Naive thymus-derived CD4-positive, alpha-beta T cell (primary cell): ENCODE data around the gene CLDND1. TPM values are rescaled to one million over a fixed set of nuclear protein-coding genes. Genes with fewer than 3 reads are reported as not detected.

Source experiments
- ATAC-seq: fragments of 150-1000 bp; cut with Tn5 transposase; 2 replicates; pipeline ENCODE4 v1.10.0; 2021; ENCODE audit warnings: mild to moderate bottlenecking, moderate library complexity
- CTCF ChIA-PET: fragments of 350-600 bp; sonication (Branson Sonifier 250); formaldehyde crosslinking; loops from one replicate; lab custom pipeline; 2021; ENCODE audit warnings: antibody characterized with exemption; lab: Charles Lee
- POLR2A ChIA-PET: fragments of 350-600 bp; sonication (Branson Sonifier 250); formaldehyde crosslinking; loops from one replicate; lab custom pipeline; 2021; ENCODE audit warnings: antibody characterized with exemption, inconsistent platforms; lab: Charles Lee
- DNase-seq, 9 donors: peaks; one replicate each; pipeline versions ENCODE4 v3.0.0 to v3.0.0-alpha.2; 2020 to 2022; ENCODE audit warnings: mixed read lengths in 1 of 9
- H3K27ac ChIP-seq: one replicate; pipeline ENCODE4 v1.7.0; 2013; ENCODE audit warnings: mild to moderate bottlenecking, low read depth, low read length, moderate library complexity
- H3K27me3 ChIP-seq, 2 donors: one replicate each; pipeline ENCODE4 v1.7.0; 2013; ENCODE audit warnings: low read length in 2 of 2, mild to moderate bottlenecking in 2 of 2, moderate library complexity in 2 of 2; ENCODE audit not compliant: control insufficient read depth in 2 of 2, insufficient read depth in 2 of 2
- H3K36me3 ChIP-seq, 3 experiments: 1 replicate in 2 of 3; 2 replicates in 1 of 3; pipeline ENCODE4 v1.7.0; 2013; ENCODE audit warnings: low read length in 3 of 3, mild to moderate bottlenecking in 3 of 3, moderate library complexity in 1 of 3; ENCODE audit not compliant: insufficient read depth in 3 of 3, control insufficient read depth in 2 of 3
- H3K4me1 ChIP-seq, 2 donors: one replicate each; pipeline ENCODE4 v1.7.0; 2013; ENCODE audit warnings: low read length in 2 of 2, mild to moderate bottlenecking in 2 of 2, moderate library complexity in 1 of 2; ENCODE audit not compliant: control insufficient read depth in 2 of 2, insufficient read depth in 2 of 2
- H3K4me3 ChIP-seq: 2 replicates; pipeline ENCODE4 v1.7.0; 2013; ENCODE audit warnings: mild to moderate bottlenecking, low read length
- H3K9me3 ChIP-seq, 3 experiments: 1 replicate in 2 of 3; 2 replicates in 1 of 3; pipeline ENCODE4 v1.7.0; 2013; ENCODE audit warnings: low read length in 3 of 3; ENCODE audit not compliant: control insufficient read depth in 2 of 3
- H3K27ac Mint-ChIP-seq, 9 donors: one replicate each; pipeline ENCODE4 v1.8.0; 2020 to 2022; ENCODE audit warnings: mixed read lengths in 9 of 9, mild to moderate bottlenecking in 8 of 9, moderate library complexity in 5 of 9, inconsistent platforms in 2 of 9
- H3K27me3 Mint-ChIP-seq, 5 donors: one replicate each; pipeline ENCODE4 v1.8.0; 2021 to 2022; ENCODE audit warnings: mixed read lengths in 5 of 5, mild to moderate bottlenecking in 1 of 5
- H3K36me3 Mint-ChIP-seq, 5 donors: one replicate each; pipeline ENCODE4 v1.8.0; 2020 to 2022; ENCODE audit warnings: mixed read lengths in 5 of 5, mild to moderate bottlenecking in 3 of 5, inconsistent platforms in 1 of 5
- H3K4me1 Mint-ChIP-seq, 7 donors: one replicate each; pipeline ENCODE4 v1.8.0; 2020 to 2022; ENCODE audit warnings: mixed read lengths in 7 of 7, mild to moderate bottlenecking in 3 of 7, inconsistent platforms in 1 of 7
- H3K4me3 Mint-ChIP-seq, 10 donors: one replicate each; pipeline ENCODE4 v1.8.0; 2020 to 2022; ENCODE audit warnings: mild to moderate bottlenecking in 10 of 10, mixed read lengths in 10 of 10, moderate library complexity in 6 of 10, inconsistent platforms in 2 of 10
- H3K9me3 Mint-ChIP-seq, 11 donors: one replicate each; pipeline ENCODE4 v1.8.0; 2020 to 2022; ENCODE audit warnings: mixed read lengths in 11 of 11, mild to moderate bottlenecking in 4 of 11, inconsistent platforms in 1 of 11, moderate library complexity in 1 of 11
- intact Hi-C, 2 donors: fragments of 100-400 bp; cut with micrococcal nuclease; formaldehyde crosslinking; loops; one replicate each; pipeline ENCODE4 v1.15.1; 2023
- polyA plus RNA-seq, 2 donors: library from polyadenylated mRNA; unstranded; fragments of 300-500 nt; fragmentation: Illumina TruSeq; gene quantifications; one replicate each; pipeline ENCODE4 v1.2.3, GENCODE V29; 2021
- total RNA-seq, 6 experiments: library from RNA in 5 of 6; stranded (reverse) in 5 of 6; gene quantifications; 1 replicate in 5 of 6; 2 replicates in 1 of 6; pipeline ENCODE4 v1.2.3 and lab custom pipeline; 2021 to 2026

Gene CLDND1
- total RNA-seq: 100 to 1,000 TPM; 100 to 478 (median 132) TPM
- 10 to 100 TPM; 40.6 to 47.4 TPM for polyA plus RNA-seq
- 36.6 reads per million, percentile 64 among the genes with 10 or more reads in this experiment for total RNA-seq (lab: John Stamatoyannopoulos, UW)

GRCh38 chr3:98522544-98523281 lies at the start of gene CLDND1:
Gene CLDND1 (minus strand): TSS chr3:98522902. CDS start chr3:98521424, 1,478 bp downstream.
- Histone ChIP-seq H3K27ac (peak within 1 kb of the TSS; percentile 90), H3K27me3 (no peaks in the 10 kb centered on the region), H3K9me3 (no peaks in the 10 kb centered on the region), H3K4me3 (peak within 1 kb of the TSS; percentile 68), H3K4me1 (peaks cover 16 to 25% of the 10 kb centered on the region in 2 donors), H3K36me3 (peaks cover 0 to 6% (median 0%) of the 10 kb centered on the region in 3 experiments)
- Mint-ChIP-seq H3K4me1 (peaks cover 31 to 62% (median 51%) of the 10 kb centered on the region in 7 donors), H3K9me3 (peaks cover 0 to 2% (median 0%) of the 10 kb centered on the region in 11 donors), H3K36me3 (peaks cover 0 to 57% (median 14%) of the 10 kb centered on the region in 5 donors), H3K27me3 (no peaks in the 10 kb centered on the region), H3K27ac (peak within 1 kb of the TSS; percentile 67 to 99 (median 96)), H3K4me3 (peak within 1 kb of the TSS; percentile 83 to 99 (median 92))
- ATAC-seq: peak; percentile 99
- peak; percentile 88 to 94 (median 93) for DNase-seq
- CTCF ChIA-PET: interaction anchor here (1.4 kb wide), 1 partner anchor 42 kb away, joined by 4 read pairs; no protein-coding TSS in a partner anchor
- POLR2A ChIA-PET: interaction anchor here (0.8 to 2.1 kb wide), 12 partner anchors 11 to 760 kb away, joined by 3 to 14 read pairs (median 4); partner anchors contain the start of gene CPOX
- intact Hi-C loops: loop anchor here (1.0 to 10.0 kb wide), 20 partner anchors 9 to 1879 kb away; partner anchors contain the start of genes ARL6 (in 2 of the 2), CPOX (in 2 of the 2), DCBLD2 (in 2 of the 2) and TBC1D23 (in 2 of the 2)

- ChIA-PET CTCF (no interaction called here), POLR2A (no interaction called here)
- H3K27ac ChIP-seq: no peak overlapping the region
- H3K9me3 ChIP-seq: no peaks in the 10 kb centered on the region
- H3K36me3 ChIP-seq: no peaks in the 10 kb centered on the region
- H3K4me3 ChIP-seq: no peak overlapping the region
- intact Hi-C loops: no loop called here
- Mint-ChIP-seq H3K36me3 (peaks cover 0 to 29% (median 0%) of the 10 kb centered on the region in 5 donors), H3K4me1 (peaks cover 17 to 77% (median 44%) of the 10 kb centered on the region in 7 donors), H3K4me3 (no peak overlapping the region), H3K9me3 (peaks cover 0 to 6% (median 0%) of the 10 kb centered on the region in 11 donors), H3K27ac (peak overlapping the region in 2 of 9 donors; percentile 69 to 85), H3K27me3 (no peaks in the 10 kb centered on the region)
- ATAC-seq (no peak), DNase-seq (no peak)
- H3K4me1 ChIP-seq: peaks cover 20 to 58% of the 10 kb centered on the region in 2 donors
- H3K27me3 ChIP-seq: no peaks in the 10 kb centered on the region
These were observed 45.7 kb upstream of the CLDND1 start for GRCh38 chr3:98568402-98568801.

- Mint-ChIP-seq H3K27ac (peak overlapping the region in 3 of 9 donors; percentile 51 to 85 (median 69)), H3K9me3 (peaks cover 0 to 6% (median 0%) of the 10 kb centered on the region in 11 donors), H3K27me3 (no peaks in the 10 kb centered on the region), H3K4me3 (peak overlapping the region in 1 of 10 donors; percentile 68), H3K4me1 (peaks cover 18 to 77% (median 48%) of the 10 kb centered on the region in 7 donors), H3K36me3 (peaks cover 0 to 29% (median 0%) of the 10 kb centered on the region in 5 donors)
- CTCF ChIA-PET: no interaction called here
- Histone ChIP-seq H3K27ac (no peak overlapping the region), H3K4me1 (peaks cover 26 to 58% of the 10 kb centered on the region in 2 donors), H3K9me3 (no peaks in the 10 kb centered on the region), H3K36me3 (no peaks in the 10 kb centered on the region), H3K4me3 (no peak overlapping the region), H3K27me3 (no peaks in the 10 kb centered on the region)
- ATAC-seq: no peak
- POLR2A ChIA-PET: no interaction called here
- DNase-seq: no peak
- intact Hi-C loops: loop anchor here in 1 of 2 donors (1.0 kb wide), 2 partner anchors 11 to 45 kb away; partner anchors contain the start of gene CLDND1
These were observed 45.1 kb upstream of the CLDND1 start for GRCh38 chr3:98567666-98568270.

GRCh38 chr3:98565843-98566242 lies 43.1 kb upstream of the CLDND1 start:
- Histone ChIP-seq H3K36me3 (no peaks in the 10 kb centered on the region), H3K9me3 (no peaks in the 10 kb centered on the region), H3K27ac (no peak overlapping the region), H3K4me1 (peaks cover 32 to 69% of the 10 kb centered on the region in 2 donors), H3K4me3 (no peak overlapping the region), H3K27me3 (no peaks in the 10 kb centered on the region)
- H3K4me3 Mint-ChIP-seq: peak overlapping the region in 5 of 10 donors; percentile 3 to 73 (median 44)
- DNase-seq (no peak), ATAC-seq (no peak)
- H3K36me3 Mint-ChIP-seq: peaks cover 0 to 27% (median 0%) of the 10 kb centered on the region in 5 donors
- H3K27ac Mint-ChIP-seq: peak overlapping the region in 8 of 9 donors; percentile 12 to 95 (median 80)
- H3K27me3 Mint-ChIP-seq: no peaks in the 10 kb centered on the region
- ChIA-PET CTCF (interaction anchor here (0.6 kb wide), 1 partner anchor 11 kb away, joined by 3 read pairs; no protein-coding TSS in a partner anchor), POLR2A (interaction anchor here (0.7 to 2.7 kb wide), 3 partner anchors 28 to 164 kb away, joined by 3 to 7 read pairs (median 4); partner anchors contain the start of genes CLDND1 and CPOX)
- intact Hi-C loops: no loop called here
- peaks cover 0 to 6% (median 0%) of the 10 kb centered on the region in 11 donors for H3K9me3 Mint-ChIP-seq
- H3K4me1 Mint-ChIP-seq: peaks cover 18 to 74% (median 53%) of the 10 kb centered on the region in 7 donors

GRCh38 chr3:98565237-98565643 lies 42.5 kb upstream of the CLDND1 start:
- ChIA-PET POLR2A (interaction anchor here (0.8 to 2.7 kb wide), 3 partner anchors 14 to 42 kb away, joined by 4 to 7 read pairs (median 4); partner anchors contain the start of genes CLDND1 and CPOX), CTCF (interaction anchor here (0.9 kb wide), 1 partner anchor 43 kb away, joined by 4 read pairs; the partner anchor contains the start of gene CLDND1)
- Histone ChIP-seq H3K27ac (peak overlapping the region; percentile 10), H3K36me3 (no peaks in the 10 kb centered on the region), H3K27me3 (no peaks in the 10 kb centered on the region), H3K4me3 (no peak overlapping the region), H3K4me1 (peaks cover 32 to 69% of the 10 kb centered on the region in 2 donors), H3K9me3 (no peaks in the 10 kb centered on the region)
- Mint-ChIP-seq H3K27ac (peak overlapping the region; percentile 43 to 95 (median 81)), H3K9me3 (peaks cover 0 to 6% (median 0%) of the 10 kb centered on the region in 11 donors), H3K4me1 (peaks cover 18 to 77% (median 53%) of the 10 kb centered on the region in 7 donors), H3K27me3 (no peaks in the 10 kb centered on the region), H3K36me3 (peaks cover 0 to 27% (median 0%) of the 10 kb centered on the region in 5 donors), H3K4me3 (peak overlapping the region in 8 of 10 donors; percentile 10 to 73 (median 42))
- ATAC-seq (no peak), DNase-seq (no peak)
- intact Hi-C loops: no loop called here
